Head of caudate nucleus (tissue), 42 donors: Measurements from ENCODE around the gene FOXE1.

ENCODE experiments used
- DNase-seq, 42 donors: peaks; one replicate each; pipeline versions ENCODE4 v3.0.0 to v3.0.0-alpha.2; 2020 to 2021; ENCODE audit warnings: mixed read lengths in 7 of 42
- intact Hi-C: fragments of 100-400 bp; cut with DNase I; formaldehyde crosslinking; loops from one replicate; pipeline ENCODE4 v1.15.0; 2022

Gene FOXE1

GRCh38 chr9:97860451-97861147 is 7.6 kb downstream of the FOXE1 start:
- intact Hi-C loops, result no loop called here
- no peak for DNase-seq

GRCh38 chr9:97861148-97861475 is 8.1 kb downstream of the FOXE1 start:
- intact Hi-C loops, result no loop called here
- DNase-seq, result no peak

- DNase-seq, result no peak
- intact Hi-C loops, result no loop called here
Observed at GRCh38 chr9:97863314-97863713, 10.3 kb downstream of the FOXE1 start.

- DNase-seq, result no peak
- intact Hi-C loops, result no loop called here
Observed at GRCh38 chr9:97864396-97864795, 11.4 kb downstream of the FOXE1 start.

GRCh38 chr9:97866300-97866699 is 13.3 kb downstream of the FOXE1 start:
- intact Hi-C loops, result no loop called here
- DNase-seq, result no peak

- no peak for DNase-seq
- intact Hi-C loops, result no loop called here
Observed at GRCh38 chr9:97866848-97867247, 13.8 kb downstream of the FOXE1 start.

GRCh38 chr9:97868859-97869258 is 15.8 kb downstream of the FOXE1 start:
- intact Hi-C loops, result no loop called here
- peak in 1 of 42 donors; percentile 3 for DNase-seq

GRCh38 chr9:97873425-97873824 is 20.4 kb downstream of the FOXE1 start:
- no peak for DNase-seq
- intact Hi-C loops, result no loop called here

GRCh38 chr9:97873882-97874281 is 20.9 kb downstream of the FOXE1 start:
- intact Hi-C loops, result no loop called here

GRCh38 chr9:97874624-97875023 is 21.6 kb downstream of the FOXE1 start:
- intact Hi-C loops, result no loop called here
- peak in 1 of 42 donors; percentile 2 for DNase-seq

More at GRCh38 chr9:97873882-97874281, 20.9 kb downstream of the FOXE1 start:
- DNase-seq, result peak in 1 of 42 donors; percentile 20

- intact Hi-C loops, result no loop called here
- no peak for DNase-seq
Observed at GRCh38 chr9:97875111-97875510, 22.1 kb downstream of the FOXE1 start.

GRCh38 chr9:97876061-97876460 is 23.0 kb downstream of the FOXE1 start:
- intact Hi-C loops, result no loop called here
- DNase-seq, result peak in 1 of 42 donors; percentile 4

- intact Hi-C loops, result no loop called here
- no peak for DNase-seq
Observed at GRCh38 chr9:97880336-97880735, 27.3 kb downstream of the FOXE1 start.

- peak in 12 of 42 donors; percentile 21 to 66 (median 37) for DNase-seq
- intact Hi-C loops, result no loop called here
Observed at GRCh38 chr9:97889941-97890887, 37.2 kb downstream of the FOXE1 start.

- no peak for DNase-seq
- intact Hi-C loops, result no loop called here
Observed at GRCh38 chr9:97891736-97892135, 38.7 kb downstream of the FOXE1 start.

- intact Hi-C loops, result no loop called here
- DNase-seq, result no peak
Observed at GRCh38 chr9:97892421-97892820, 39.4 kb downstream of the FOXE1 start.

- DNase-seq, result no peak
- intact Hi-C loops, result no loop called here
Observed at GRCh38 chr9:97895211-97895610, 42.2 kb downstream of the FOXE1 start.

- DNase-seq, result no peak
- intact Hi-C loops, result no loop called here
Observed at GRCh38 chr9:97895695-97896332, 42.8 kb downstream of the FOXE1 start.

- intact Hi-C loops, result loop anchor here (5.0 kb wide), 1 partner anchor 188 kb away; no protein-coding TSS in a partner anchor
- DNase-seq, result no peak
Observed at GRCh38 chr9:97900103-97900737, 47.2 kb downstream of the FOXE1 start.
